Sigmoid colon (tissue), 4 donors: ENCODE data around the gene RPGR.

Experiments used
- CTCF ChIP-seq, 4 experiments: fragments of 450-650 bp in 3 of 4; fragments of 200-600 bp in 1 of 4; IDR thresholded peaks; one replicate each; pipeline ENCODE4 v1.5.1; 2016 to 2019; ENCODE audit warnings: antibody characterized with exemption in 4 of 4, mild to moderate bottlenecking in 3 of 4, moderate library complexity in 2 of 4
- EP300 ChIP-seq, 4 donors: sonication (generic); formaldehyde crosslinking; IDR thresholded peaks; one replicate each; pipeline ENCODE4 v1.6.1; 2017; ENCODE audit warnings: antibody characterized with exemption in 4 of 4
- POLR2A ChIP-seq, 2 donors: fragments of 450-650 bp; IDR thresholded peaks; one replicate each; pipeline ENCODE4 v1.6.1; 2016; ENCODE audit warnings: antibody characterized with exemption in 2 of 2, mild to moderate bottlenecking in 2 of 2, moderate library complexity in 2 of 2
- POLR2AphosphoS5 ChIP-seq, 4 donors: sonication (generic); formaldehyde crosslinking; IDR thresholded peaks; one replicate each; pipeline ENCODE4 v1.6.1; 2017; ENCODE audit warnings: antibody characterized with exemption in 4 of 4

GRCh38 chrX:38249965-38250364 lies 77.3 kb downstream of the RPGR start:
- TF ChIP-seq CTCF (IDR thresholded peaks at IDR 0.05): no peak
- no peak for TF ChIP-seq POLR2AphosphoS5 (IDR thresholded peaks at IDR 0.05)
- no peak for TF ChIP-seq EP300 (IDR thresholded peaks at IDR 0.05)
- no peak for TF ChIP-seq POLR2A (IDR thresholded peaks at IDR 0.05)
